Esophagus mucosa (tissue), 1 donor: ENCODE results near the gene SPATA6. TPM values are rescaled to one million over a fixed set of nuclear protein-coding genes. Genes with fewer than 3 reads are reported as not detected.

ENCODE experiments used
- ATAC-seq: fragments of 200-7000 bp; cut with Tn5 transposase; one replicate; pipeline ENCODE4 v1.9.1; 2020
- total RNA-seq: library from RNA; stranded (reverse); gene quantifications from one replicate; pipeline ENCODE4 v1.2.4, GENCODE V29; 2023
- donor health status: DM: yes; HTN: yes; CAD: no.

SPATA6 gene
- total RNA-seq, 1 donor from 2014 or later: 5.5 TPM

GRCh38 chr1:48249868-48250267 is 222.1 kb downstream of the SPATA6 start:
- no peak for ATAC-seq

DNA sequence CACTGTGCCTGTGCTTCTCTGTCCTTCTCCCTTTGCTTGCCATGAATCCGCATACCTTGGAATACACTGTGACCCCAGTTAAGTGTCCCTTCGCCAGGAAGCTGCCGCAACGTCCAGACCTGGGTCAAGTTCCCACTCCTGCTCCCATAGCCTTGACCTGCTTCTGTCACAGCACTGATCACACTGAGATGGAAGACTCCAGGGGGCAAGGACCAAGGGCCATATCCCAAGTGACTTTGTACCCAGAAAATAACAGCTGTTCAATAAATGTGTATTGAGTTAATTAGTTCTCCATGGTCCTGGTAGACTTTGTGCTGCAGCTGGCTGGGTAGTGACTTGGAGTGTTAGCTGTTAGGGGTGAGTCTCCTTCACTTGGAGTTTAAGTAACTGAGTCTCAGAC is 223.6 kb downstream of the SPATA6 start:
- no peak for ATAC-seq

- peak; percentile 79 for ATAC-seq
Observed at GRCh38 chr1:48246727-48247126, 225.3 kb downstream of the SPATA6 start.

Other genes with a start within 250 kb of the SPATA6 start
- not detected for gene SLC5A9, start 249.5 kb downstream of the SPATA6 start, total RNA-seq